H1 (cell line): ENCODE data around the gene NMT1. TPM values are rescaled to one million over a fixed set of nuclear protein-coding genes. Genes with fewer than 3 reads are reported as not detected.

Source experiments
- CTCF ChIA-PET: fragments of 300-600 bp; sonication (Branson Sonifier 250); formaldehyde crosslinking; loops from one replicate; lab custom pipeline; 2021; ENCODE audit not compliant: partially characterized antibody; lab: Charles Lee
- POLR2A ChIA-PET: fragments of 300-600 bp; sonication (Branson Sonifier 250); formaldehyde crosslinking; loops from one replicate; lab custom pipeline; 2021; ENCODE audit warnings: inconsistent platforms; ENCODE audit not compliant: partially characterized antibody; lab: Charles Lee
- DNase-seq, 2 experiments: peaks; one replicate each; pipeline versions ENCODE4 v3.0.0 to v3.0.0-alpha.2; 2010 to 2022; ENCODE audit warnings: low spot score in 2 of 2, low read depth in 1 of 2, mixed read lengths in 1 of 2
- FAIRE-seq: peaks from 2 replicates; lab custom pipeline; 2011; peaks lifted over from hg19 to GRCh38; lab: Jason Lieb, UNC
- H2AFZ ChIP-seq: 2 replicates; pipeline ENCODE4 v1.8.1; 2012; ENCODE audit warnings: low read length, inconsistent platforms
- H2AK5ac ChIP-seq: 2 replicates; pipeline ENCODE4 v1.6.1; 2013; ENCODE audit warnings: low read depth, low read length
- H2BK120ac ChIP-seq: replicated peaks from 2 replicates; pipeline ENCODE3; 2013; ENCODE audit warnings: low read depth, low read length, inconsistent platforms
- H2BK12ac ChIP-seq: 2 replicates; pipeline ENCODE4 v1.6.1; 2013; ENCODE audit warnings: low read depth, low read length
- H2BK15ac ChIP-seq: 2 replicates; pipeline ENCODE4 v1.6.1; 2013; ENCODE audit warnings: low read length
- H2BK20ac ChIP-seq: 2 replicates; pipeline ENCODE4 v1.6.1; 2013; ENCODE audit warnings: low read length
- H2BK5ac ChIP-seq: 2 replicates; pipeline ENCODE4 v1.6.1; 2013; ENCODE audit warnings: low read depth, low read length
- H3K14ac ChIP-seq: 2 replicates; pipeline ENCODE4 v1.6.1; 2013; ENCODE audit warnings: inconsistent platforms; ENCODE audit not compliant: insufficient read length
- H3K18ac ChIP-seq: 2 replicates; pipeline ENCODE4 v1.6.1; 2013; ENCODE audit warnings: low read length; ENCODE audit errors: extremely low read depth
- H3K23ac ChIP-seq: 2 replicates; pipeline ENCODE4 v1.6.1; 2013; ENCODE audit warnings: inconsistent platforms; ENCODE audit not compliant: insufficient read length
- H3K23me2 ChIP-seq: 2 replicates; pipeline ENCODE4 v1.6.1; 2013; ENCODE audit warnings: low read depth, low read length
- H3K27ac ChIP-seq: 2 replicates; pipeline ENCODE4 v1.6.1; 2011; ENCODE audit warnings: low read depth, low read length, inconsistent platforms
- H3K27me3 ChIP-seq, 4 experiments: replicated peaks in 1 of 4; 1 replicate in 1 of 4; 2 replicates in 3 of 4; pipeline versions ENCODE4 v1.6.1 to v1.8.1; 2011 to 2013; ENCODE audit warnings: low read length in 3 of 4, mild to moderate bottlenecking in 3 of 4, inconsistent platforms in 2 of 4, mixed read lengths in 2 of 4, moderate library complexity in 1 of 4; ENCODE audit not compliant: control insufficient read depth in 3 of 4, insufficient read depth in 3 of 4; ENCODE audit errors: extremely low read depth in 1 of 4
- H3K36me3 ChIP-seq, 4 experiments: 2 replicates each; pipeline versions ENCODE4 v1.6.1 to v1.8.1; 2011 to 2013; ENCODE audit warnings: mild to moderate bottlenecking in 4 of 4, low read length in 3 of 4, moderate library complexity in 2 of 4, control low read depth in 1 of 4, inconsistent platforms in 1 of 4; ENCODE audit not compliant: insufficient read depth in 4 of 4, control insufficient read depth in 2 of 4
- H3K4ac ChIP-seq: replicated peaks from 2 replicates; pipeline ENCODE3; 2013; ENCODE audit warnings: low read length, low read depth, mixed read lengths, inconsistent platforms; ENCODE audit not compliant: insufficient read length
- H3K4me1 ChIP-seq, 4 experiments: replicated peaks in 1 of 4; 1 replicate in 1 of 4; 2 replicates in 3 of 4; pipeline versions ENCODE4 v1.6.1 to v1.8.1; 2011 to 2013; ENCODE audit warnings: low read length in 3 of 4, inconsistent platforms in 2 of 4, mixed read lengths in 1 of 4; ENCODE audit not compliant: insufficient read depth in 4 of 4, control insufficient read depth in 3 of 4
- H3K4me2 ChIP-seq, 2 experiments: 2 replicates each; pipeline versions ENCODE4 v1.6.1 to v1.8.1; 2011 to 2013; ENCODE audit warnings: low read depth in 2 of 2, low read length in 2 of 2, control low read depth in 1 of 2, inconsistent platforms in 1 of 2, mild to moderate bottlenecking in 1 of 2; ENCODE audit not compliant: insufficient read depth in 1 of 2
- H3K4me3 ChIP-seq, 4 experiments: fragments of 200-600, 300-600 bp in 1 of 4; sonication (generic), shearing (Covaris generic), sonication (Bioruptor Twin) in 1 of 4; 2 replicates each; pipeline versions ENCODE4 v1.5.1 to v1.8.1; 2011 to 2016; ENCODE audit warnings: low read length in 4 of 4, low read depth in 3 of 4, control low read depth in 2 of 4, inconsistent platforms in 2 of 4, mild to moderate bottlenecking in 2 of 4, mixed read lengths in 1 of 4, moderate library complexity in 1 of 4; ENCODE audit not compliant: insufficient read depth in 2 of 4; ENCODE audit errors: extremely low read depth in 1 of 4
- H3K56ac ChIP-seq: replicated peaks from 2 replicates; pipeline ENCODE3; 2013; ENCODE audit warnings: low read depth, mild to moderate bottlenecking, mixed read lengths, low read length, inconsistent platforms; ENCODE audit not compliant: insufficient read length
- H3K79me1 ChIP-seq: 2 replicates; pipeline ENCODE4 v1.6.1; 2013; ENCODE audit warnings: low read depth, low read length, control low read depth
- H3K79me2 ChIP-seq, 2 experiments: 2 replicates each; pipeline versions ENCODE4 v1.6.1 to v1.8.1; 2012 to 2013; ENCODE audit warnings: low read length in 2 of 2, mild to moderate bottlenecking in 2 of 2, inconsistent platforms in 1 of 2; ENCODE audit not compliant: insufficient read depth in 2 of 2, control insufficient read depth in 1 of 2
- H3K9ac ChIP-seq, 4 experiments: replicated peaks in 1 of 4; 1 replicate in 1 of 4; 2 replicates in 3 of 4; pipeline versions ENCODE4 v1.6.1 to v1.8.1; 2011 to 2013; ENCODE audit warnings: low read depth in 3 of 4, low read length in 3 of 4, control low read depth in 2 of 4, mild to moderate bottlenecking in 2 of 4, moderate library complexity in 2 of 4, inconsistent platforms in 1 of 4; ENCODE audit errors: extremely low read depth in 1 of 4
- H3K9me3 ChIP-seq, 2 experiments: 2 replicates each; pipeline versions ENCODE4 v1.6.1 to v1.8.1; 2012 to 2013; ENCODE audit warnings: mild to moderate bottlenecking in 2 of 2, moderate library complexity in 2 of 2, control low read depth in 1 of 2, inconsistent platforms in 1 of 2, low read depth in 1 of 2, low read length in 1 of 2, mixed read lengths in 1 of 2; ENCODE audit not compliant: insufficient read depth in 2 of 2
- H4K20me1 ChIP-seq, 2 experiments: replicated peaks in 1 of 2; 2 replicates each; pipeline versions ENCODE3 to v1.8.1; 2011 to 2013; ENCODE audit warnings: inconsistent platforms in 2 of 2, low read length in 2 of 2, mild to moderate bottlenecking in 1 of 2; ENCODE audit not compliant: insufficient read depth in 2 of 2, control insufficient read depth in 1 of 2
- H4K5ac ChIP-seq: 2 replicates; pipeline ENCODE4 v1.6.1; 2013; ENCODE audit warnings: low read length, low read depth, mixed read lengths, inconsistent platforms; ENCODE audit not compliant: insufficient read length
- H4K8ac ChIP-seq: 2 replicates; pipeline ENCODE4 v1.8.0; 2013; ENCODE audit warnings: mild to moderate bottlenecking, moderate library complexity, low read length, inconsistent platforms; ENCODE audit not compliant: insufficient read depth; ENCODE audit errors: extremely low read depth
- H4K91ac ChIP-seq: replicated peaks from 2 replicates; pipeline ENCODE3; 2013; ENCODE audit warnings: low read length, mixed read lengths, inconsistent platforms; ENCODE audit not compliant: insufficient read length
- CREB1 ChIP-seq: IDR thresholded peaks from 2 replicates; pipeline ENCODE4 v1.6.1; 2012; ENCODE audit warnings: inconsistent platforms
- CTBP2 ChIP-seq: IDR thresholded peaks from 2 replicates; pipeline ENCODE4 v1.7.0; 2011; ENCODE audit warnings: borderline replicate concordance, mild to moderate bottlenecking, moderate library complexity, mixed read lengths, low read length; ENCODE audit not compliant: insufficient read depth, insufficient read length
- HDAC2 ChIP-seq, 2 experiments: fragments of 300-600 bp in 1 of 2; sonication (generic) in 1 of 2; IDR thresholded peaks; 2 replicates each; pipeline ENCODE4 v1.6.1; 2011 to 2012; ENCODE audit warnings: low read depth in 2 of 2, low read length in 2 of 2, mild to moderate bottlenecking in 2 of 2, moderate library complexity in 2 of 2, borderline replicate concordance in 1 of 2, inconsistent platforms in 1 of 2
- NANOG ChIP-seq: IDR thresholded peaks from 2 replicates; pipeline ENCODE4 v1.6.1; 2011; ENCODE audit warnings: low read length, low read depth, mild to moderate bottlenecking, inconsistent platforms; ENCODE audit not compliant: insufficient read depth, poor library complexity, severe bottlenecking
- RFX5 ChIP-seq: IDR thresholded peaks from 2 replicates; pipeline ENCODE4 v1.6.1; 2011; ENCODE audit warnings: low read depth, low read length, improper control_type of control experiment, borderline replicate concordance
- SIX5 ChIP-seq: IDR thresholded peaks from 2 replicates; pipeline ENCODE4 v1.6.1; 2011; ENCODE audit warnings: mild to moderate bottlenecking, low read depth, low read length
- TAF1 ChIP-seq: IDR thresholded peaks from 2 replicates; pipeline ENCODE4 v1.6.1; 2011; ENCODE audit warnings: mild to moderate bottlenecking, low read depth, low read length
- WGBS, 2 experiments: shearing (Covaris generic) in 1 of 2; methylation state at CpG; one replicate each; pipeline versions ENCODE4 v1.1.6 to v1.1.7; 2013 to 2015; ENCODE audit warnings: low lambda C conversion rate in 2 of 2, mixed read lengths in 2 of 2, inconsistent platforms in 1 of 2, low coverage in 1 of 2, missing lambda C conversion rate in 1 of 2; ENCODE audit not compliant: insufficient replicate concordance in 2 of 2, insufficient coverage in 1 of 2, insufficient read length in 1 of 2; ENCODE audit errors: extremely low coverage in 1 of 2, missing lambda C conversion rate in 1 of 2; 5-methylcytosine and 5-hydroxymethylcytosine counted together
- polyA plus RNA-seq, 7 experiments: library from polyadenylated mRNA; depleted of rRNA in 3 of 7; stranded (reverse) in 5 of 7; unstranded in 2 of 7; fragments of >200 nt in 5 of 7; fragments of 200-250 nt in 2 of 7; gene quantifications; 1 replicate in 5 of 7; 2 replicates in 1 of 7; 4 replicates in 1 of 7; pipeline versions ENCODE4 v1.2.1 to v1.2.3, GENCODE V29; 2011 to 2013; ENCODE audit warnings: missing spikeins in 2 of 7, mixed read lengths in 2 of 7
- total RNA-seq: library from RNA; stranded (reverse); fragmentation: NEBNext Ultra II Directional; extraction: Animal tissue kit (Norgen Biotek cat#: 25700); gene quantifications from 2 replicates; pipeline ENCODE4 v1.2.1, GENCODE V29; 2021
- TF ChIP-seq, protein P1 (sequence below): IDR thresholded peaks from 2 replicates; pipeline ENCODE4 v1.6.1; 2012; ENCODE audit warnings: inconsistent platforms
- TF ChIP-seq, protein P2 (sequence below): IDR thresholded peaks from 2 replicates; pipeline ENCODE4 v1.6.1; 2011; ENCODE audit warnings: low read length, improper control_type of control experiment

Gene NMT1
- total and polyA plus RNA-seq, 2 of the 8 experiments (the other 6 are each of a cell fraction or from before 2014, with no cell fraction given), result 42.9 to 149 TPM

DNA sequence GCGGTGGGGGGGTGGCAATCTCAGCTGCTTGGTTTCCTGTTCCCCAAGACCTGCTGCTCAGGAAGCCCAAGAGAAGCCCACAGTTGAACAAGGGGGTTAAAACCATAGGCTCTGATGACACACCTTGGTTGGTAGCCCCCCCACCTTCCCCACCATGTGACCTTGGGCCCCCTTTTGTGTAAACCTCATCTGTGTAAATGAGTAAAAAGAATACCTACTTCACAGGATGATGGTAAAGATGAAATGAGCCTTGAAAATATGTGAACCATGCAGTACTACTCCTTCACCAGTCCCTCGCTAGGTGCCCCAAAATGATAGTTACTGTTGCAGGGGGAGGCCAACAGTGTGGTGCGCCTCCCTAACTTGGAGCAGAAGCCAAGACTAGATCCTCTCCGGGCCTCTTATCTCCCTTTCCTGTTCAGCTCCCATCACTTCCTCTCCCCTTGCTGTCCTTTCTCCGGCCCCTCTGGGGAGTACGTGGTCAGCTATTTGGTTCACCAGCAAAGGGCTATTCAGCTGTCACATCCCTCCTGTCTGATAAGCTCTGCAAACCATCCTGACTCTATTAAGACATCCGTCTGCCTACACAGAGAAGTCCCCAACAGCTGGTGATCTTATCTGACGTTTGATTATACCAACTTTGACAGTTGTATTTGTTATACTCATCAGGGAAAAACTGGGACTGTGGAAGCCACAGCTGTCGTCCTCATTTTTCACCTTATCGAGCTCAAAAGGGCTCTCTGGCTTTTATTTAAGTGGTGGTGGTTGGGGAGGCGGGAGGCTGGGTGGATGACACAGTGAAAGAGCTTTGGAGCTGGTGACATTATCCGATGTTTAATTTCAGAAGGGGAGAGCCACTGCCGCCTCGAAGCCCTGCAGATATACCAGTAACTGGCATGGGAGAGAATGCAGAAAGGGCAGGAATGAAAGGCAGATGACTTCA lies 29.6 kb upstream of the NMT1 start:
- Histone ChIP-seq H3K18ac (no peak overlapping the region), H3K14ac (no peak overlapping the region), H2AK5ac (no peak overlapping the region), H4K20me1 (peaks cover under 1 to 2% of the 10 kb centered on the region in 2 experiments), H3K27me3 (no peaks in the 10 kb centered on the region), H3K23me2 (0 out of 2 replicates have a peak, but pooled peaks cover 2% of the 10 kb centered on the region), H2AFZ (no peak overlapping the region), H3K4ac (no peak overlapping the region), H3K36me3 (peaks cover 0 to 38% (median 6%) of the 10 kb centered on the region in 4 experiments; a peak in 6 of 8 replicates), H3K27ac (no peak overlapping the region), H2BK15ac (no peak overlapping the region), H3K4me1 (no peaks in the 10 kb centered on the region), H4K8ac (no peak overlapping the region), H2BK12ac (no peak overlapping the region), H3K23ac (no peak overlapping the region), H3K79me1 (no peaks in the 10 kb centered on the region), H3K9me3 (no peaks in the 10 kb centered on the region), H2BK5ac (no peak overlapping the region; the same call in 1 of the 2 replicates), H2BK20ac (no peak overlapping the region), H3K9ac (no peak overlapping the region), H3K4me3 (no peak overlapping the region), H2BK120ac (no peak overlapping the region), H3K56ac (no peak overlapping the region), H3K79me2 (no peaks in the 10 kb centered on the region; a peak in 1 of 4 replicates), H4K91ac (no peak overlapping the region), H3K4me2 (no peak overlapping the region), H4K5ac (no peak overlapping the region)
- FAIRE-seq (no peak), DNase-seq (no peak)
- CTCF ChIA-PET, result interaction anchor here (0.5 to 14.2 kb wide), 4 partner anchors 10 to 63 kb away, joined by 3 to 120 read pairs (median 5); no protein-coding TSS in a partner anchor
- WGBS, 2 experiments, result 88% methylated on average over 12 of the region's 14 CpGs; no CpG with 5 or more reads in 1 of the 2 experiments
- POLR2A ChIA-PET, result interaction anchor here (0.8 to 1.1 kb wide), 6 partner anchors 9 to 101 kb away, joined by 3 to 6 read pairs (median 3); no protein-coding TSS in a partner anchor
- TF ChIP-seq CREB1, result no peak
- TF ChIP-seq NANOG, result no peak
- no peak for TF ChIP-seq RFX5
- no peak for TF ChIP-seq TAF1
- TF ChIP-seq, protein P1, sequence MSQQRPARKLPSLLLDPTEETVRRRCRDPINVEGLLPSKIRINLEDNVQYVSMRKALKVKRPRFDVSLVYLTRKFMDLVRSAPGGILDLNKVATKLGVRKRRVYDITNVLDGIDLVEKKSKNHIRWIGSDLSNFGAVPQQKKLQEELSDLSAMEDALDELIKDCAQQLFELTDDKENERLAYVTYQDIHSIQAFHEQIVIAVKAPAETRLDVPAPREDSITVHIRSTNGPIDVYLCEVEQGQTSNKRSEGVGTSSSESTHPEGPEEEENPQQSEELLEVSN, result no peak
- TF ChIP-seq SIX5, result no peak
- no peak for TF ChIP-seq HDAC2 (IDR thresholded peaks at IDR 0.05; ENCODE audit: borderline replicate concordance in 1 of 2, low read depth in 2 of 2, low read length in 2 of 2)
- no peak for TF ChIP-seq CTBP2
- TF ChIP-seq, protein P2, sequence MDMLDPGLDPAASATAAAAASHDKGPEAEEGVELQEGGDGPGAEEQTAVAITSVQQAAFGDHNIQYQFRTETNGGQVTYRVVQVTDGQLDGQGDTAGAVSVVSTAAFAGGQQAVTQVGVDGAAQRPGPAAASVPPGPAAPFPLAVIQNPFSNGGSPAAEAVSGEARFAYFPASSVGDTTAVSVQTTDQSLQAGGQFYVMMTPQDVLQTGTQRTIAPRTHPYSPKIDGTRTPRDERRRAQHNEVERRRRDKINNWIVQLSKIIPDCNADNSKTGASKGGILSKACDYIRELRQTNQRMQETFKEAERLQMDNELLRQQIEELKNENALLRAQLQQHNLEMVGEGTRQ, result no peak
